ENCODE measurements around the gene RAB3A.

Gene RAB3A

GRCh38 chr19:18152817-18153555 lies 50.9 kb downstream of the RAB3A start, which contains the start of gene PIK3R2:
PIK3R2 (plus strand) TSS chr19:18153163; CDS start chr19:18155880, 2,717 bp downstream.
- Histone ChIP-seq H3K36me3 (ENCODE audit: insufficient read depth, low read length) (peaks cover 24% of the 10 kb centered on the region), H3K27me3 (ENCODE audit: insufficient read depth, low read length, poor library complexity) (no peaks in the 10 kb centered on the region), H3K9ac (ENCODE audit: low read depth, low read length) (peak within 1 kb of the TSS; percentile 97), H3K79me2 (ENCODE audit: insufficient read depth, low read length) (peaks cover 22% of the 10 kb centered on the region), H2AFZ (ENCODE audit: low read depth, low read length) (peak within 1 kb of the TSS; percentile 93), H3K9me3 (ENCODE audit: insufficient read depth, low read length, severe bottlenecking) (no peaks in the 10 kb centered on the region), H3K4me1 (ENCODE audit: insufficient read depth, low read length) (peaks cover 35% of the 10 kb centered on the region), H3K4me2 (ENCODE audit: insufficient read depth, low read length) (peak within 1 kb of the TSS; percentile 70), H3K27ac (ENCODE audit: low read length) (peak within 1 kb of the TSS; percentile 92), H4K20me1 (ENCODE audit: insufficient read depth, low read length) (peaks cover 32% of the 10 kb centered on the region), H3K4me3 (ENCODE audit: low read depth in 1 of 2, low read length in 2 of 2) (peak within 1 kb of the TSS; percentile 88 to 94)
- ATAC-seq (ENCODE audit: insufficient read depth, low read depth) (peak; percentile 92), DNase-seq (peak; percentile 100)
- no peak for TF ChIP-seq CTCF (IDR thresholded peaks at IDR 0.05; ENCODE audit: borderline replicate concordance, extremely low read depth, low read length, poor library complexity, severe bottlenecking)
- TF ChIP-seq EZH2 (IDR thresholded peaks at IDR 0.05; ENCODE audit: borderline replicate concordance, low read depth, low read length, severe bottlenecking): no peak

- H3K27me3 ChIP-seq (ENCODE audit: insufficient read depth, low read length, poor library complexity): no peaks in the 10 kb centered on the region
- TF ChIP-seq CTCF (IDR thresholded peaks at IDR 0.05; ENCODE audit: borderline replicate concordance, extremely low read depth, low read length, poor library complexity, severe bottlenecking): peak; percentile 86
- TF ChIP-seq EZH2 (IDR thresholded peaks at IDR 0.05; ENCODE audit: borderline replicate concordance, low read depth, low read length, severe bottlenecking): no peak
Measured at GRCh38 chr19:18152442-18152816, 51.4 kb downstream of the RAB3A start.

GRCh38 chr19:18150776-18151624 lies 52.8 kb downstream of the RAB3A start:
- Histone ChIP-seq H4K20me1 (ENCODE audit: insufficient read depth, low read length) (peaks cover 21% of the 10 kb centered on the region), H3K9me3 (ENCODE audit: insufficient read depth, low read length, severe bottlenecking) (no peaks in the 10 kb centered on the region), H3K4me3 (ENCODE audit: low read depth in 1 of 2, low read length in 2 of 2) (peak overlapping the region in 1 of 2 experiments; percentile 62; a peak in 2 of 4 replicates), H3K4me2 (ENCODE audit: insufficient read depth, low read length) (peak overlapping the region; percentile 70), H3K79me2 (ENCODE audit: insufficient read depth, low read length) (peaks cover 22% of the 10 kb centered on the region), H3K36me3 (ENCODE audit: insufficient read depth, low read length) (peaks cover 10% of the 10 kb centered on the region), H3K27me3 (ENCODE audit: insufficient read depth, low read length, poor library complexity) (no peaks in the 10 kb centered on the region), H3K9ac (ENCODE audit: low read depth, low read length) (peak overlapping the region; percentile 97), H3K4me1 (ENCODE audit: insufficient read depth, low read length) (peaks cover 35% of the 10 kb centered on the region), H3K27ac (ENCODE audit: low read length) (peak overlapping the region; percentile 92), H2AFZ (ENCODE audit: low read depth, low read length) (peak overlapping the region; percentile 93)
- DNase-seq (no peak), ATAC-seq (ENCODE audit: insufficient read depth, low read depth) (no peak)
- TF ChIP-seq EZH2 (IDR thresholded peaks at IDR 0.05; ENCODE audit: borderline replicate concordance, low read depth, low read length, severe bottlenecking) (no peak), CTCF (IDR thresholded peaks at IDR 0.05; ENCODE audit: borderline replicate concordance, extremely low read depth, low read length, poor library complexity, severe bottlenecking) (no peak)

More at GRCh38 chr19:18152442-18152816, 51.4 kb downstream of the RAB3A start:
- H3K36me3 ChIP-seq (ENCODE audit: insufficient read depth, low read length): peaks cover 24% of the 10 kb centered on the region
- H3K79me2 ChIP-seq (ENCODE audit: insufficient read depth, low read length): peaks cover 22% of the 10 kb centered on the region
- H3K4me2 ChIP-seq (ENCODE audit: insufficient read depth, low read length): peak overlapping the region; percentile 70
- H2AFZ ChIP-seq (ENCODE audit: low read depth, low read length): peak overlapping the region; percentile 93
- H3K9ac ChIP-seq (ENCODE audit: low read depth, low read length): peak overlapping the region; percentile 97
- peak overlapping the region; percentile 15 to 62; a peak in 3 of 4 replicates for H3K4me3 ChIP-seq (ENCODE audit: low read depth in 1 of 2, low read length in 2 of 2)
- H3K4me1 ChIP-seq (ENCODE audit: insufficient read depth, low read length): peaks cover 35% of the 10 kb centered on the region
- peak; percentile 77 for ATAC-seq (ENCODE audit: insufficient read depth, low read depth)
- no peaks in the 10 kb centered on the region for H3K9me3 ChIP-seq (ENCODE audit: insufficient read depth, low read length, severe bottlenecking)
- peak; percentile 99 for DNase-seq
- H4K20me1 ChIP-seq (ENCODE audit: insufficient read depth, low read length): peaks cover 32% of the 10 kb centered on the region
- H3K27ac ChIP-seq (ENCODE audit: low read length): peak overlapping the region; percentile 92
